ENCODE measurements around the gene C21orf58. TPM values are rescaled to one million over a fixed set of nuclear protein-coding genes. Genes with fewer than 3 reads are reported as not detected.

C21orf58 gene
- total RNA-seq, 1 experiment from 2014 or later = 28.2 TPM

DNA sequence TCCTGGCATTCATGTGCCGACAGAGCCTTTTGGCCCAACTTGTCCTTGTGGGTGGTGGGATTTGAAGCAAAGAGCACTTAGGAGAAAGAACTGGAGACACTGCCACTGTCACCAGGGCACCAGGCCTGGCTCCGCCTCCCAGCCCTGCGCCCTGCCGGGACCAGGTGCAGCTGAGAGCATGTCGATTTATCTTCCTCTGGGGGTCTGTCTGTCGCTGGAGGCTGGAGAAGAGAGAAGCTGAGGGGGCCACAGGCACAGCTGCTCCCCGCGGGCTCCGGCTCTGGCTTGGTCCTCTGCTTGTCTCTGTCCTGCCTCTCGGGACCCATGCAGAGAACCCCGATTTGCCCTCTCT lies 28.5 kb upstream of the C21orf58 start:
- intact Hi-C loops (cut with micrococcal nuclease; ENCODE audit: unreplicated experiment) = no loop called here
- Mint-ChIP-seq H3K4me3 (ENCODE audit: low read depth, unreplicated experiment) (no peak overlapping the region), H3K4me1 (ENCODE audit: low read depth, unreplicated experiment) (no peaks in the 10 kb centered on the region), H3K27me3 (ENCODE audit: unreplicated experiment) (no peaks in the 10 kb centered on the region), H3K27ac (ENCODE audit: unreplicated experiment) (no peak overlapping the region), H3K36me3 (ENCODE audit: insufficient read depth, unreplicated experiment) (peaks cover 32% of the 10 kb centered on the region), H3K9me3 (ENCODE audit: low read depth, unreplicated experiment) (no peaks in the 10 kb centered on the region)
- no peak for DNase-seq
- CTCF ChIA-PET = no interaction called here
- TF ChIP-seq, protein P1, sequence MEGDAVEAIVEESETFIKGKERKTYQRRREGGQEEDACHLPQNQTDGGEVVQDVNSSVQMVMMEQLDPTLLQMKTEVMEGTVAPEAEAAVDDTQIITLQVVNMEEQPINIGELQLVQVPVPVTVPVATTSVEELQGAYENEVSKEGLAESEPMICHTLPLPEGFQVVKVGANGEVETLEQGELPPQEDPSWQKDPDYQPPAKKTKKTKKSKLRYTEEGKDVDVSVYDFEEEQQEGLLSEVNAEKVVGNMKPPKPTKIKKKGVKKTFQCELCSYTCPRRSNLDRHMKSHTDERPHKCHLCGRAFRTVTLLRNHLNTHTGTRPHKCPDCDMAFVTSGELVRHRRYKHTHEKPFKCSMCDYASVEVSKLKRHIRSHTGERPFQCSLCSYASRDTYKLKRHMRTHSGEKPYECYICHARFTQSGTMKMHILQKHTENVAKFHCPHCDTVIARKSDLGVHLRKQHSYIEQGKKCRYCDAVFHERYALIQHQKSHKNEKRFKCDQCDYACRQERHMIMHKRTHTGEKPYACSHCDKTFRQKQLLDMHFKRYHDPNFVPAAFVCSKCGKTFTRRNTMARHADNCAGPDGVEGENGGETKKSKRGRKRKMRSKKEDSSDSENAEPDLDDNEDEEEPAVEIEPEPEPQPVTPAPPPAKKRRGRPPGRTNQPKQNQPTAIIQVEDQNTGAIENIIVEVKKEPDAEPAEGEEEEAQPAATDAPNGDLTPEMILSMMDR (IDR thresholded peaks at IDR 0.05; ENCODE audit: unreplicated experiment) = no peak
- BruUV-seq (replicated peaks) = no TSS peak

DNA sequence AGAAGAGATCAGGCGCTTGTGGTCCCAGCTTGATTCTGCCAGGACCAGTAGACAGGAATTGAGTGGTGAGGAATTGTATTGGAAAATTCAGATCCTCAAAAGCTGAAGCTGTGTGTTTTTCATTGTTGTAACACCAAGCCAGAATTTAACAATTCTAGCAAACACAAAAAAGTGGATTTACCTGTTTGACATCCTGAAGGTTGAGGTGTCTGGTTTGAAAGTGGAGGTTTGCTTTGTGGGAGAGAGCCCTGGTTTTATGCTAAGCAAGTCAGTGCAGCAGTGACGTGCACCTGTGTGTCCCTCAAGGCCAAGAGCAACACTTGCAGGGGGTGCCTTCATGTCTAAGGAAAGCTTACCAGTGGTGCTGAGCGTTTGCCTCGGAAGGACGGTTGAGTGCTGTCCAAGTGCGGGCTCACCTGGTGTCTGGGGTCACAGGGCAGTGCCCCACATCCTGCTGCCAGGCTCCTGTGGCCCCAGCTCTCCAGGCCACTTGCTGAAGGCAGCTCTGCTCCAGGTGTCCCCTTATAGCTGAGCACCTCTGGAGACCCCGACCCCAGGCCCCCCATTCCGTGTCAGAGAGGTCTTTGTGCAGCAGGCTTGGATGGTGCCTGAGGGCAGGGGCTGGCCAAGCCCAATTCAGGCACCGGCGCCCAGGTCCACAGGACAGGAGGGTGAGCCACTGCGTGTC lies 27.9 kb upstream of the C21orf58 start:
- no peak overlapping the region for H3K4me3 Mint-ChIP-seq (ENCODE audit: low read depth, unreplicated experiment)
- DNase-seq = no peak
- TF ChIP-seq, protein P1 (IDR thresholded peaks at IDR 0.05; ENCODE audit: unreplicated experiment) = no peak
- H3K9me3 Mint-ChIP-seq (ENCODE audit: low read depth, unreplicated experiment) = no peaks in the 10 kb centered on the region
- intact Hi-C loops (cut with micrococcal nuclease; ENCODE audit: unreplicated experiment) = no loop called here
- CTCF ChIA-PET = no interaction called here
- no peaks in the 10 kb centered on the region for H3K4me1 Mint-ChIP-seq (ENCODE audit: low read depth, unreplicated experiment)
- H3K27me3 Mint-ChIP-seq (ENCODE audit: unreplicated experiment) = no peaks in the 10 kb centered on the region
- H3K27ac Mint-ChIP-seq (ENCODE audit: unreplicated experiment) = no peak overlapping the region
- BruUV-seq (replicated peaks) = no TSS peak
- peaks cover 33% of the 10 kb centered on the region for H3K36me3 Mint-ChIP-seq (ENCODE audit: insufficient read depth, unreplicated experiment)

DNA sequence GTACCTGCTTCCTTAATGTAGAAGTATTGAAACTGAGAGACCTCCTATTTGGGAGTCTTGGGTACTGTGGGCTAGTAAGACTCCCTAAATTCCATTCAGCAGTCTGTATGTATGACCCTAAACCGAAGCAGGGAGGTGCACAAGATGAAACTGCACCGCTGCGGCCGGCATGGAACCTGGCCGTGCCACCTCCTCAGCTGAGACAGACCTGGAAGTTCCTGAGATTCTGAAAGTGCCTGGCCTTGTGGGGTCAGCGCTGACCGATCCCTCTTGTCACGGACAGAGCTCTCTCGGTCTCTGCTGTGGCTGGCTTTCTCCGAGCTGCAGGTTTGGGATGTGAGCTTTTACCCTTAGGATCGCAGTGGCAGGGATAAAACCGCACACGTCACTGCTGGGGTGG lies 27.3 kb upstream of the C21orf58 start:
- Mint-ChIP-seq H3K36me3 (ENCODE audit: insufficient read depth, unreplicated experiment) (peaks cover 33% of the 10 kb centered on the region), H3K9me3 (ENCODE audit: low read depth, unreplicated experiment) (no peaks in the 10 kb centered on the region), H3K4me3 (ENCODE audit: low read depth, unreplicated experiment) (no peak overlapping the region), H3K27ac (ENCODE audit: unreplicated experiment) (no peak overlapping the region), H3K27me3 (ENCODE audit: unreplicated experiment) (no peaks in the 10 kb centered on the region), H3K4me1 (ENCODE audit: low read depth, unreplicated experiment) (no peaks in the 10 kb centered on the region)
- BruUV-seq (replicated peaks) = no TSS peak
- CTCF ChIA-PET = no interaction called here
- DNase-seq = no peak
- TF ChIP-seq, protein P1 (IDR thresholded peaks at IDR 0.05; ENCODE audit: unreplicated experiment) = no peak
- intact Hi-C loops (cut with micrococcal nuclease; ENCODE audit: unreplicated experiment) = no loop called here

DNA sequence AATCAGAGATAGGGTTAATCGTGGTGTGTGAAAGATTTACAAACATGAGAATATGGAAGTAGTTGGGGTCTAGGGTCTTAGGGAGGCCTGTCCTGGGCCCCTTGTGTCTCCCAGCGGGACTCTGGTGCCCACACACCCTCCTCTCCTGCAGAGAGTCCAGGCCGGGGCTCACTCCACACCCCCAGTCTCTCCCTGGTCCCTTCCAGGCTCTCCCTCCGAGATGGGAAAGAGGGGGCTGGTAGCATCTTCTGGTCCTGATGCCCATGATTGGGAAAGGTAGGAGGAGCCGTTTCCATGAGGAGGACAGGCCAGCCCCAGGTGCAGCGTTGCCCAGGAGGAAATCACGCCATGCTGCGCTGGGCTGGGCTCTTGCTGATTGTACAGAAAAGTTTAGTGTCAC lies 26.9 kb upstream of the C21orf58 start:
- no TSS peak for BruUV-seq (replicated peaks)
- TF ChIP-seq, protein P1 (IDR thresholded peaks at IDR 0.05; ENCODE audit: unreplicated experiment) = no peak
- no peak for DNase-seq
- Mint-ChIP-seq H3K27me3 (ENCODE audit: unreplicated experiment) (no peaks in the 10 kb centered on the region), H3K36me3 (ENCODE audit: insufficient read depth, unreplicated experiment) (peaks cover 33% of the 10 kb centered on the region), H3K9me3 (ENCODE audit: low read depth, unreplicated experiment) (no peaks in the 10 kb centered on the region), H3K4me1 (ENCODE audit: low read depth, unreplicated experiment) (no peaks in the 10 kb centered on the region), H3K27ac (ENCODE audit: unreplicated experiment) (no peak overlapping the region), H3K4me3 (ENCODE audit: low read depth, unreplicated experiment) (no peak overlapping the region)
- intact Hi-C loops (cut with micrococcal nuclease; ENCODE audit: unreplicated experiment) = no loop called here
- CTCF ChIA-PET = no interaction called here

Data from Calu3 (cell line).